Cardiac fibroblast (primary cell): ENCODE results near the gene MGAT4C.

ENCODE experiments used
- DNase-seq, 2 donors: peaks; one replicate each; pipeline versions ENCODE4 v3.0.0 to v3.0.0-alpha.2; 2010; ENCODE audit warnings: low read depth in 2 of 2
- H3K4me3 ChIP-seq, 2 donors: replicated peaks in 1 of 2; 1 replicate in 1 of 2; 2 replicates in 1 of 2; pipeline ENCODE4 v1.5.1; 2011; ENCODE audit warnings: low read depth in 2 of 2, low read length in 2 of 2, mild to moderate bottlenecking in 2 of 2, moderate library complexity in 1 of 2
- TF ChIP-seq, protein P1 (sequence below): IDR thresholded peaks from one replicate; pipeline ENCODE4 v1.5.1; 2011; ENCODE audit warnings: low read depth, mild to moderate bottlenecking, low read length, inconsistent platforms

The MGAT4C gene

GRCh38 chr12:86275356-86275755, 19.2 kb upstream of the MGAT4C start:
- no peak overlapping the region for H3K4me3 ChIP-seq
- TF ChIP-seq, protein P1, sequence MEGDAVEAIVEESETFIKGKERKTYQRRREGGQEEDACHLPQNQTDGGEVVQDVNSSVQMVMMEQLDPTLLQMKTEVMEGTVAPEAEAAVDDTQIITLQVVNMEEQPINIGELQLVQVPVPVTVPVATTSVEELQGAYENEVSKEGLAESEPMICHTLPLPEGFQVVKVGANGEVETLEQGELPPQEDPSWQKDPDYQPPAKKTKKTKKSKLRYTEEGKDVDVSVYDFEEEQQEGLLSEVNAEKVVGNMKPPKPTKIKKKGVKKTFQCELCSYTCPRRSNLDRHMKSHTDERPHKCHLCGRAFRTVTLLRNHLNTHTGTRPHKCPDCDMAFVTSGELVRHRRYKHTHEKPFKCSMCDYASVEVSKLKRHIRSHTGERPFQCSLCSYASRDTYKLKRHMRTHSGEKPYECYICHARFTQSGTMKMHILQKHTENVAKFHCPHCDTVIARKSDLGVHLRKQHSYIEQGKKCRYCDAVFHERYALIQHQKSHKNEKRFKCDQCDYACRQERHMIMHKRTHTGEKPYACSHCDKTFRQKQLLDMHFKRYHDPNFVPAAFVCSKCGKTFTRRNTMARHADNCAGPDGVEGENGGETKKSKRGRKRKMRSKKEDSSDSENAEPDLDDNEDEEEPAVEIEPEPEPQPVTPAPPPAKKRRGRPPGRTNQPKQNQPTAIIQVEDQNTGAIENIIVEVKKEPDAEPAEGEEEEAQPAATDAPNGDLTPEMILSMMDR: no peak
- no peak for DNase-seq

DNA sequence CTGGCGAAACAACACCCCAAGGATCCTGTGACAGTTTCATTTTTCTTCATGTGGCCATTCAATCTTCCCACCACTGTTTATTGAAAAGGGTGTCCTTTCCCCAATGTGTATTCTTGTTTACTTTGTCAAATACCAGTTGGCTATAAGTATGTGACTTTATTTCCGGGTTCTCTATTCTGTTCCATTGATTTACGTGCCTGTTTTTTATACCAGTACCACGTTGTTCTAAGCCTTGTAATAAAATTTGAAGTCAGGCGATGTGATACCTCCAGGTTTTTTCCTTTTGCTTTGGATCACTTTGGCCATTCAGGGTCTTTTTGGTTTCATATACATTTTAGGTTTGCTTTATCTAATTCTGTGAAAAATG, 9.1 kb upstream of the MGAT4C start:
- TF ChIP-seq, protein P1: no peak
- H3K4me3 ChIP-seq: no peak overlapping the region
- no peak for DNase-seq

DNA sequence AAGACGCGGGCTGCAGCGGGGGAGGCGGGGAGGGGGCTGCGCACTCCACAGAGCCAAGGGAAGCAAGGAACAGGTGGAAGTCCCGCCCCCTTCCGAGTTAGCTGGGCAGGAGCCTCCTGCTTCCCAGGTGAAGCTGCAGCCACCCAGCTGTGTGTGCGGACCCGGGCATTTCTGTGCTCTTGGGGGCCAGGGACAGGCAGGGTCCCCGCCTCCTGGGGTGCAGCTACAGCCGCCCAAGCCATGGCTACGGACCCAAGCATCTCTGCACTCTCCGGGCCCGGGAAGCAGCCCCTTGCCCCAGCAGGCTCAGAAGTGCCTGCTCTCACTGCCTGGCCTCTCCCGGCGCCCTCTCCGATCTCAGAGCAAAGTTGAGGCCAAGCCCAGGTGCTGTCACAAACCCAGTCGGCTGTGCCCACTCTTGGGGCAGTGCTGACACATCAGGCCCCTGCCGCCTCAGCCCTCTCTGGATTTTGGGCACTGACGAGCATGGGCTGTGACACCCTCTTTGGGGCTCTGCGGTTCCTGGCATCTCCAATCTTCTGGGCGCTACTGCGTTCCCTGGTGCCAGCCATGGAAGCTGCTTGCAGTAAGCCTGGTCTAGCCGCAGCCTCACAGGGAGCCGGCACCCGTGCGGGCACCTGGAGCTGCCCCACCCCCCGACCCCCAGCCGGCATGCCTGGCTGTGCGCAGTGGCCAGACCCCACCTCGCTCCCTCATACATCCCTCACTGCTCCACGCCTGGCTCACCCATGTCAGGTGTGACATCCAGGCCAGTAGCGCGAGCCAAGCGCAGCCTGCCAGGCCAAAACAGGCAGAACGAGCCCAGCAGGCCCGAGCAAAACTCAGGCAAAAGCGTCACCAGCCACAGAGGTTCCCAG, 8.5 kb upstream of the MGAT4C start:
- no peak for DNase-seq
- TF ChIP-seq, protein P1: no peak
- H3K4me3 ChIP-seq: no peak overlapping the region

- no peak for DNase-seq
- TF ChIP-seq, protein P1: no peak
- H3K4me3 ChIP-seq: no peak overlapping the region
These were observed 5.4 kb upstream of the MGAT4C start for GRCh38 chr12:86261578-86261977.

GRCh38 chr12:86261142-86261541, 5.0 kb upstream of the MGAT4C start:
- DNase-seq: peak; percentile 1 to 11
- H3K4me3 ChIP-seq: no peak overlapping the region
- TF ChIP-seq, protein P1: no peak

- TF ChIP-seq, protein P1: no peak
These were observed 4.0 kb upstream of the MGAT4C start for GRCh38 chr12:86260183-86260582.

More at GRCh38 chr12:86260183-86260582, 4.0 kb upstream of the MGAT4C start:
- no peak for DNase-seq
- H3K4me3 ChIP-seq: no peak overlapping the region
